Effector memory CD4-positive, alpha-beta T cell (primary cell): Measurements from ENCODE around the gene ZNF608.

ENCODE experiments used
- DNase-seq, 3 donors: peaks; one replicate each; pipeline ENCODE4 v3.0.0-alpha.2; 2020
- H3K27ac ChIP-seq: 2 replicates; pipeline ENCODE4 v1.7.0; 2013; ENCODE audit warnings: mild to moderate bottlenecking, low read length, moderate library complexity; ENCODE audit not compliant: insufficient read depth, poor library complexity, severe bottlenecking
- H3K27me3 ChIP-seq: replicated peaks from 2 replicates; pipeline ENCODE4 v1.7.0; 2013; ENCODE audit warnings: mild to moderate bottlenecking, low read length; ENCODE audit not compliant: insufficient read depth, control insufficient read depth, poor library complexity, severe bottlenecking
- H3K36me3 ChIP-seq: 2 replicates; pipeline ENCODE4 v1.7.0; 2013; ENCODE audit warnings: mild to moderate bottlenecking, low read length, moderate library complexity; ENCODE audit not compliant: control insufficient read depth, insufficient read depth
- H3K4me1 ChIP-seq: 2 replicates; pipeline ENCODE4 v1.7.0; 2013; ENCODE audit warnings: low read length, mild to moderate bottlenecking; ENCODE audit not compliant: control insufficient read depth, insufficient read depth, poor library complexity, severe bottlenecking
- H3K4me3 ChIP-seq: 2 replicates; pipeline ENCODE4 v1.7.0; 2013; ENCODE audit warnings: low read length, low read depth, mild to moderate bottlenecking; ENCODE audit not compliant: insufficient read depth, poor library complexity, severe bottlenecking
- H3K9me3 ChIP-seq: 2 replicates; pipeline ENCODE4 v1.7.0; 2013; ENCODE audit warnings: mild to moderate bottlenecking, low read length, moderate library complexity; ENCODE audit not compliant: control insufficient read depth

ZNF608 gene

GRCh38 chr5:124718380-124718789 lies 28.1 kb downstream of the ZNF608 start:
- no peaks in the 10 kb centered on the region for H3K9me3 ChIP-seq

DNA sequence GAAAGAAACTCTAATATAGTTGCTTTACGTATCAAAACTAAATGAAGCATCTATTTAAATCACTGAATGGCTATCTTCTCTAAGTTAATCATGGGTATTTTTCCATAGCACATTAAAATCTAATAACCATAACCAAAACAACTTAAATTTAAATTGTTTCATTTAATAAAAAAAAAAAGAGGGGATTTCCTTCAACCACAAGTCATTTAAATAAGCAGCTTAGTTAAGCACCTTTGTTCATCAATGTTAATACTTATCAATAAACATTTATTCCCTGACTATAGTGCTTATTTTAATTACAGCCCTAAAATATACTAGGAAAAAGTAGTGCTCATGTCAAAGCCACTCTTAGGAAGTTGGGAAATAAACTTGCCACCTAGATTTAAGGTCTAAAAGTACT lies 30.3 kb downstream of the ZNF608 start:
- Histone ChIP-seq H3K4me1 (no peaks in the 10 kb centered on the region), H3K27ac (no peak overlapping the region), H3K9me3 (no peaks in the 10 kb centered on the region), H3K27me3 (no peaks in the 10 kb centered on the region), H3K36me3 (no peaks in the 10 kb centered on the region), H3K4me3 (no peak overlapping the region)
- DNase-seq, result no peak

More at GRCh38 chr5:124718380-124718789, 28.1 kb downstream of the ZNF608 start:
- Histone ChIP-seq H3K4me1 (no peaks in the 10 kb centered on the region), H3K27ac (no peak overlapping the region), H3K36me3 (no peaks in the 10 kb centered on the region), H3K27me3 (no peaks in the 10 kb centered on the region), H3K4me3 (no peak overlapping the region)
- no peak for DNase-seq

DNA sequence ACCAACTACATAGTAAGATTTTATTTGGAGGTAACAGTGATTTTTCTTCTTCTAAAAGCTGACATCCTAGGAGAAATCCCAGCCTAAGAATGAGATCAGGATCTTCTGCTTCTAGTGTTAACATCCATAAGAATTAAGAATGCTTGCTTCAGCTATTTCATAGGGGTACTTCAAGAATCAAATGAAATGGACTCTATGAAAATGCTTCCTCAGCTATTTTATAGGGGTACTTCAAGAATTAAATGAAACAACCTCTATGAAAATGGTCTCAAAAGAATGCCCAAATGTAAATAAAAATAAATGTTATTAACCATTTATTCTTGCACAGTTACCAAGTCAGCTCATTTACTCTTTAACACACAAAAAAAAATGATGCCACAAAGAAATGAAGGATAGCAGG lies 31.5 kb downstream of the ZNF608 start:
- H3K4me3 ChIP-seq, result no peak overlapping the region
- H3K9me3 ChIP-seq, result no peaks in the 10 kb centered on the region
- H3K27me3 ChIP-seq, result no peaks in the 10 kb centered on the region
- H3K27ac ChIP-seq, result no peak overlapping the region
- no peaks in the 10 kb centered on the region for H3K36me3 ChIP-seq
- no peak for DNase-seq
- no peaks in the 10 kb centered on the region for H3K4me1 ChIP-seq

DNA sequence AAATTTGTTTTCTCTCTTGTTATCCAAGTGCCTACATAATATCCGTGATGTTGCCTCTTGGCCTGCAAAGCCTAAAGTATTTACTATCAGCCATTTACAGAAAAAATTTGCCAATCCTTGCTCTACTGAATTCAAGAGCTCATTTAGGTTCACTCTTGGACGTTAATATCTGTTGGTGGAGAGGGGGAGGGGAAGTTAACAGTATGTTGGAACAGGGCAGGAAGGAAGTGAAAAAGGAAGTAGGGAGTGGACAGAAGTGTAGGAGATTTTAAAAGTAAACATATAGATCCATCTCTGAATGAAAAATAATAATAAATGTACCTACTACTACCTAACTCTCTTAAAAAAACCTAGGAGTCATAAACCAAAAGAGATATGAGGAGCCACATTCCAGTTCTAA lies 32.8 kb downstream of the ZNF608 start:
- no peak for DNase-seq
- no peaks in the 10 kb centered on the region for H3K4me1 ChIP-seq
- no peaks in the 10 kb centered on the region for H3K27me3 ChIP-seq
- no peak overlapping the region for H3K27ac ChIP-seq
- H3K36me3 ChIP-seq, result no peaks in the 10 kb centered on the region
- H3K9me3 ChIP-seq, result no peaks in the 10 kb centered on the region
- H3K4me3 ChIP-seq, result no peak overlapping the region

GRCh38 chr5:124712731-124713305 lies 33.6 kb downstream of the ZNF608 start:
- Histone ChIP-seq H3K27me3 (no peaks in the 10 kb centered on the region), H3K36me3 (no peaks in the 10 kb centered on the region), H3K4me3 (no peak overlapping the region), H3K9me3 (no peaks in the 10 kb centered on the region), H3K4me1 (no peaks in the 10 kb centered on the region), H3K27ac (no peak overlapping the region)
- DNase-seq, result no peak

DNA sequence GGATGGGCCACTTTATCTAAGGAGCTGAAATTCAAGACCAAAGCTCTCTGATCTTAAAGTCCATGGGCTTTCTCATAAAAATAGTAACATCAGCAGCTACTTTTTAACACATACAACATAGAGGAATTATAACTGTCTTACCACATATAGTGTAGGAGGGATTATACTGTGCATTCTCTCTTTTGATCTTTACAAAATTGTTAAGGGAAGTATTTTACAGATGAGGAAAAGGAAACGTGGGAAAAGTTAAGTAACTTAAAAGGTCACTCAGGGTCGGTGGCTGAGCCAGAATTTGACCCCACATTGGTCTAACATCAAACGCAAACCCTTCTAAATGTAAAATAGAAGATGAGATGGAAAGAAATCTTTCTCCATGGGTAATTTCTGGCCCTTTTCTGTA lies 38.4 kb downstream of the ZNF608 start:
- Histone ChIP-seq H3K27ac (no peak overlapping the region), H3K4me1 (no peaks in the 10 kb centered on the region), H3K4me3 (no peak overlapping the region), H3K36me3 (no peaks in the 10 kb centered on the region), H3K27me3 (no peaks in the 10 kb centered on the region), H3K9me3 (no peaks in the 10 kb centered on the region)
- DNase-seq, result no peak

DNA sequence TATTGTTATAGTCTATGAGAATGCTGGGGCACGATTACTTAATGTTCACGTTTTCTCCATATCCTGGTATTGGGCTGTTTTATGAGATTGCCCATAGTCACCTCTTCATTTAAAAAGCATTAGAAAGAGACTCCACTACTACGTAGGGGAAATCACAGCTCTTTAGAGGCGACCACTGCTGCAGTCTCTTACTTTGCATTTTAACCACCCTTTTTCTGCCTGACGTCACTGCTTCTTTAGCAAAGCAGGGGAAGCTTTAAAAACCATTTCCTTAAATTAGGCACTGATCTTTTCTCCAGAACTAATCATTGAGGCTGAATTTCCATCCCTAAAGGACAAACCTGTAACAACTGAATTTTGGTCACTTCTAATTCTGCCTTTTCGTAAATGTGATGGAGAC lies 38.9 kb downstream of the ZNF608 start:
- Histone ChIP-seq H3K36me3 (no peaks in the 10 kb centered on the region), H3K27me3 (no peaks in the 10 kb centered on the region), H3K4me3 (no peak overlapping the region), H3K27ac (no peak overlapping the region), H3K4me1 (no peaks in the 10 kb centered on the region), H3K9me3 (no peaks in the 10 kb centered on the region)
- DNase-seq, result no peak

GRCh38 chr5:124706729-124707361 lies 39.6 kb downstream of the ZNF608 start:
- no peaks in the 10 kb centered on the region for H3K9me3 ChIP-seq
- no peaks in the 10 kb centered on the region for H3K27me3 ChIP-seq
- no peak for DNase-seq
- no peak overlapping the region for H3K4me3 ChIP-seq
- H3K4me1 ChIP-seq, result no peaks in the 10 kb centered on the region
- no peaks in the 10 kb centered on the region for H3K36me3 ChIP-seq
- H3K27ac ChIP-seq, result no peak overlapping the region

DNA sequence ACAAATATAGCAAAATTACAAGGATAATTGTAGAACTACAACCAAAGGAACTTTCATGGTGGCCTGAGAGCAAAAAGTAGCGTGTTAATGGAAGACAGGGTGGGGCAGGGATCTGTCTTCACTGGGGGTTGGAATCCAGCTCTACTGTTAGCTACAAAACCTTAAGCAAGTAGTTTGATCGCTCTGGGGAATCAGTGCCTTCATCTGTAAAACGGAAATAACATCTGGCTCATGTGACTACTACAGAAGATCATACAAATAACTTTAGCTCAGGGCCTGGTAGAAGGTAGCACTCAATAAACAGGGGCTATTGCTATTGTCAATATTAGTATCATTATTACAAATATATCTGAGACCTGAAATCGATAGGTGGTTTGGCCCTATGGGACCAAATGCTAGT lies 40.4 kb downstream of the ZNF608 start:
- H3K36me3 ChIP-seq, result no peaks in the 10 kb centered on the region
- H3K27ac ChIP-seq, result no peak overlapping the region
- no peak overlapping the region for H3K4me3 ChIP-seq
- no peaks in the 10 kb centered on the region for H3K9me3 ChIP-seq
- DNase-seq, result no peak
- no peaks in the 10 kb centered on the region for H3K27me3 ChIP-seq
- no peaks in the 10 kb centered on the region for H3K4me1 ChIP-seq

DNA sequence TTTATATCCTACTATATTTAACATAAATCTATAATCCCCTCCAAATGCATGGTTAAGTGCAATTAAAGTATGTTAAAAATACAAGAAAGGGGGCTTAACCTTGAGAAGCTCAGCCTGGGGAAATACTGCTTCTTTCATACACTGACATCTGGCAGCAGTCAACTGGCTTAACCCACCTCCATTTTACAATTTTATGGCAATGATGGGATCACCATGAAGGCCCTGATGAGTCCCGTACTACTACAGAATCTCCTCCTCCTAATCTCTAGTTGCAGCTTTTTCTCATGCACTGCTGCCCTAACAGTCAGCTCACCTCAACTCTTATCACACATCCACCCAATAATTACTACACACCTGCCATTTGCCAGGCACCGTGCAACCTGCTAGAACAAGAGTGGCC lies 40.9 kb downstream of the ZNF608 start:
- Histone ChIP-seq H3K27me3 (no peaks in the 10 kb centered on the region), H3K4me3 (no peak overlapping the region), H3K9me3 (no peaks in the 10 kb centered on the region), H3K4me1 (no peaks in the 10 kb centered on the region), H3K27ac (no peak overlapping the region), H3K36me3 (no peaks in the 10 kb centered on the region)
- no peak for DNase-seq
